ENCODE results near the gene ACACB.

The ACACB gene

DNA sequence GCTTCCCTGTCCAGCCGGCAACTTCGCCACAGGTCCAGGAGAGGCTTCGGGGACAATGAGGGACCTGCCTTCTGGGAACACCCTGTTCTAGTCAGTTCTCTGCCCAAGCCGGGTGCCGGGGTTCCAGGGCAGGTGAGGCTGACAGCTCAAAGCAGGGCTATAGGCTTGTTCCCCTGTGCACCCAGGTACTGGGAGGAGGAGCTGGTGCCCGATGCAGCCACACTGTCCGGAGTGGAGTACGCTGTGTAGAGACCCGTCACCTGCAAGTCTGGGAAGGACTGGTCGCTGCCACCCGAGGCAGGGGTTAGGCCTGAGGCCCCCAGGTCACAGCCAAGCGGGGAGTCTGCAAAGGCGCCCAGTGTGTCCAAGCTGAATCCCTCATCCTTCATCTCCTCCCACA lies 163.1 kb downstream of the ACACB start:
- no peak for DNase-seq (ENCODE audit: low read depth)

- no peak for DNase-seq (ENCODE audit: low read depth)
Measured at GRCh38 chr12:109281452-109281851, 165.1 kb downstream of the ACACB start.

DNA sequence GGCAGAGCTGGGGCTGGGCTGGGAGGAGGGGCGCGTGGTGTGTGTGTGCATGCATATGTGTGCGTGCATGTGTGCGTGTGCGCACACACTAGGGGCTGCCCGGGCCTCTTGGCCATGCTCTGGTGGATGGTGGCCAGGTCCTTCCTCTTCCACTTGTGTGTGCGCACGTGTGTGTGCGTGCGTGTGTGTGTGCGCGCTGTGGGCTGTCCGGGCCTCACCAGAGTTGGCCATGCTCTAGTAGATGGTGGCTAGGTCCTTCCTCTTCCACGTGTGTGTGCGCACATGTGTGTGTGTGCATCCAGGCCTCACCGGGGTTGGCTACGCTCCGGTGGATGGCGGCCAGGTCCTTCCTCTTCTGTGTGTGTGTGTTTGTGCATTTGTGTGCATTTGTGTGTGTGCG lies 168.0 kb downstream of the ACACB start:
- no peak for DNase-seq (ENCODE audit: low read depth)

DNA sequence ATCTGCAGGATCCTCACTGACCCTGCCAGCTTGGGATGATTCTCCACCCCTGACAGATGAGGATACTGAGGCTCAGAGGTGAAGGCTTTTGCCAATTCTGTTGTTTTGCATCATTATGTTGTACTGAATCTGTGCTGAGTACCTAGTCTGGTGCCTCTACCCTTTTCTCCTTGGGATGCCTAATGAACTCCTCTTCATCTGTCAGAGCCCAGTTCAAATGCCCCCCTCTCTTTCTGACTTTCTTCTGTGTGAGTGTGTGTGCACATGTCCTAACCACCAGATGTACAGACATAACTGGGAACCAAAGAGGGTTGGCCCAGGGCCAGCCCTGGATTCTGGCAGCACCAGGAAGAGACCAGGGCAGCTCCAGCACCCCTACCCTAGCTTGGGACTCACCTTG lies 169.9 kb downstream of the ACACB start:
- no peak for DNase-seq (ENCODE audit: low read depth)

DNA sequence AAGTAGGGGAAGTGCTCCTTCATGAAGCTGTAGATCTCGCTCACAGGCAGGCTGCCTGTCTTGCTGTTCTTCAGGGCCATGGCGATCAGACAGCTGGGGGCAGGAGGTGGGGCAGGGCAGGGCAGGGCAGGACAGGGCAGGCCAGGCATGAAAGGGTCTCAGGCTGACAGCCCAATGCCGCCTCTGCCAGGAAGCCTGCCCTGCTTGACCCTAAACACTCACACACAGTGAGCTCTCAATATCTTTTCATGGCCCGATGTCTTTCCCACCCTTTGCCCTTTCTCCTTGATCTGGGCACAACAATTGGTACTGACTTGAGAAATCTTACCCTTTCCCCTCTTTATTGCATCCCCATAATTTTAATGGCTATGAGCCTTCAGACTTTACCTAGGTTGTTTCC lies 170.3 kb downstream of the ACACB start:
- DNase-seq (ENCODE audit: low read depth): no peak

DNA sequence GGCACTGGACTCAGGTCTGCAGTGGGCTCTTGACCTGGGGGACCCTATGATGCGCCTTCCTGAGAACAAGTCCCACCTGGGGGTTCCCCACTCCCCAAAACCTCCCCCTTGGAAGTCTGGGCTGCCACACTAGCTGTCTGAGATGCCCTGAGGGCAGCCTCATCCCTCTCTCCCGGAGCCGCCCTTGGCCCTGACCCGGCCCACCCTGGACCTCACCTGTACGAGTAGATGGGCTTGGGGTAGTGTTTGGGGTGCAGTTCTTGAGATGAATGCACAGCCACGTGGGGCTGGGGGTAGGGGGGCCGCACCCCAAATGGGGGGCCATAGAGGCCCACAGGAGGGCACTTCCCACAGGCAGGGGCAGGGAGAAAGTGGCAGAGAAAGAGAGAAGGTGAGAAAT lies 170.8 kb downstream of the ACACB start:
- DNase-seq (ENCODE audit: low read depth): no peak

- DNase-seq (ENCODE audit: low read depth): no peak
Measured at GRCh38 chr12:109287811-109288469, 171.6 kb downstream of the ACACB start.

DNA sequence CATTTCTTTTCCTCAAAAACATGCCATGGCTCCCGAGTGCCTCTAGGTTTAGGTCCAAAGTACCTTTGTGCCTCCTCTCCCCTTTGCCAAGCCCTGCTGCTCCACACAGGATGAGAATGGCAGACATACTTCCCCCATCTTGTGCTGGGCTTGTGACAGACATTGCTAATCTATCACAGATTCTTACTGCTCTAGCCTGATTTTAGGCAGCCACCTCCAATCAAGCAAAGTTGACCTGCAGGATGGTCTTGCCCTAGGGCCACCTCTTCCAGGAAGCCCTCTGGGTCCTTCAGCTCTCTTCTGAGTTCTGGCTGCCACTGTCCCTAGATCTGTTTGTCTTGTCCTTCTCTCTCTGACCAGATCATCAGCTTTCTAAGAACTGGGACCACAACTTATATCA lies 172.2 kb downstream of the ACACB start:
- no peak for DNase-seq (ENCODE audit: low read depth)

DNA sequence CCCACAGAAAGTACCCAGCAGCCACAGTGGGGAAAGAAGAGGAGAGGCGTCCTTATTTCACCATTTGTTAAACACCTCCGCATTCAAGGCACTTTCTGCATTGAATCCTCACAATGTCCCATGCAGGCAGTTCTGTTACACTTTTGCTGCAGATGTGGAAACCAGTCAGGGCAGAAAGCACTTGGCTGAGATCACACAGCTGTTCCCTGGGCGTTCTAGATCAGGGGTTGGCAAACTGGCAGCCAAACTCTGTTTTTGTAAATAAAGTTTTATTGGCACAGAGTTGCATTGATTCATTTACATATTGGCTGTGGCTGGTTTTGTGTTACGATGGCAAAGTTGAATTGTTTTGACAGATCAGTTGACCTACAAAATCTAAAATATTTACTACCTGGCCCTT lies 172.6 kb downstream of the ACACB start:
- DNase-seq (ENCODE audit: low read depth): no peak

DNA sequence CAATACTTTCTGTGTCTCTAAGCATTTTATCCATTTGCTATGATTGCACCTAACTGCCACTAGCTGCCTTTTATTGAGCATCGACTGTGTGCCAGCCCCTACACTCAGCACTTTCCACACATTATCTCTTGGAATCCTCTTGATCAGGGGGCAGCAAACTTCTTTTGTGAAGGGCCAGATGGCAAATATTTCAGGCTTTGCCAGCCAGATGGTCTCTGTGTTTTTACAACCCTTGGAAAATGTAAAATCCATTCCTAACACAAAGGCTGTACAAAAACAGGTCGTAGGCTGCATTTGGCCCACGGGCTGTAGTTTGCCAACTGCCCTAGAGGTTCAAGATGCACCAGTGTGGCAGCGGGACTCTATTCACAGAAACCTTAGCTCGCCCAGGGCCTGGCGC lies 173.2 kb downstream of the ACACB start:
- DNase-seq (ENCODE audit: low read depth): no peak

GRCh38 chr12:109290061-109290460 lies 173.7 kb downstream of the ACACB start:
- DNase-seq (ENCODE audit: low read depth): no peak

DNA sequence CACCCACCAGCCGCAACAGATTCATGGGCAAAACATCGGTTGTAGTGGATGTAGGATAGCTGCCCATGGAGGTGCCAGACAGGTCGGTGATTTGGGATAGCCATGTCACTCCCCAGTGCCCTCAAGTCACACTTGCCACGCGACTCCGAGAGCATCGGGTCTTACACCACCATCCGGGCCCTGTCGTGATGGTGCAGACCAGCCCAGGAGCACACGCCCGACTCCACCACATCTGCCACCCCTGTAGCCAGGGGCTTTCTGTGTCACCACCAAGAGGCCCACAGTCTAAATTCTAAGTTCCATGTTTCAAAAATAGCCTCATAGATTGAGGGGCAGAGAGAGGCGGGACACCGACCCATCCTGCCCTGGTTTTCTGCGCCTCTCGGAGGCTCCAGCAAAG lies 174.7 kb downstream of the ACACB start:
- no peak for DNase-seq (ENCODE audit: low read depth)

GRCh38 chr12:109291521-109292341 lies 175.3 kb downstream of the ACACB start:
- DNase-seq (ENCODE audit: low read depth): no peak

DNA sequence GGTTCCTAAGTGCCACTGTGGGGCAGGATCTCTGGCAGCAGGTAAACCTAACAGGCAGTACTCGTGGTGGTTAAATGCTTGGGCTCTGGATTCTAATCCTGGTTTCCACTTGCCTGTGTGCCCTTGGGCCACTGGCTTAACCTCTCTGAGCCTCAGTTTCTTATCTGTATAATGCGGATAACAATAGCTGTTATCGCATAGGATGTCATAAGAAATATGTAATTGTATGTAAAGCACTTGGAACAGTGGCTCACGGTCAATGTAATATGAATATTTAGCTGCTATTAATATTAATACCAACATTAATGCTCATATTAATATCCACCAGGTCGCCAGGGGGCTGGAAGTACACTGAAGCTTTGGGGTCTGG lies 175.9 kb downstream of the ACACB start:
- DNase-seq (ENCODE audit: low read depth): no peak

DNA sequence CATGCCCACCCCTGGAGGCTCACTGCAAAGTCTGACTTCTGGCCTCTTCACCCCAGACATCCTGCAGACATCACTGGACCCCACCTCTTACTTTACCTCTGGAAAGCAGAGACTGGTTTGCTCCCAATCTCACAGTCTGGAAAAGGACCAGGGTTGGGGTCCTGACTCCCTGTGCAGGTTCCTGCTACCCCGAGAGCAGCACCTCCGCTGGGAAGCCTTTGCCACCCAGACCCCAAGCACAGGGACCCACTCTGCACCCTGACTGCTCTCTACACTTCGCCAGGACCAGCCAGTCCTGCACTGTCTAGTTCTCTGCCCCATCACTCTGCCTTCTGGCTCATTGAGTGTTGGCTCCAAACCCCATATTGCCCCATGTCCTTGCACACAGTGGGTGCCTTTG lies 176.7 kb downstream of the ACACB start:
- no peak for DNase-seq (ENCODE audit: low read depth)

DNA sequence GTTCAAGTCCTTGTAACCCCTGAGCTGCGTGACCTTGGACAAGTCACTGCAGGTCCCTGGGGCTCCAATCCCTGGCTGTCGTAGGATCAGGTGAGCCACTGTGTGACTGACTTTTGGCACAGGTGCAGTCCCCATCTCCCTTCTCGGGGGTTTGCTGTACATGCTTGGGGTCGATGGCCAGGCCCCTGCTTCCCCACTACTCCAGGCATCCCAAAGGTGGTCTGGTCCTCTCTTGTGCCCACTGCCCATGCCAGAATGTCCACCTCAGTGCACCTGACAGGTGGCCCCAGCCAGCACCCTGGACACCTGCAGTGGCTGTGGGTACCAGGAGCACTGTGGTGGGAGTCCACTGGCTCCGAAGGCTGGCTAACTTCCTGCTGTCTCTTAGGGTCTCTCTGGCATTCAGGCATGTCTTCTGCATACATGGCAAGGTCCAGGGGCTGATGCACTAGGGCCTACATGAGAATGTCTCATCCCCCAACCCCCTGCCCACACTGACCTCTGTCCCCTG lies 178.0 kb downstream of the ACACB start:
- no peak for DNase-seq (ENCODE audit: low read depth)

DNA sequence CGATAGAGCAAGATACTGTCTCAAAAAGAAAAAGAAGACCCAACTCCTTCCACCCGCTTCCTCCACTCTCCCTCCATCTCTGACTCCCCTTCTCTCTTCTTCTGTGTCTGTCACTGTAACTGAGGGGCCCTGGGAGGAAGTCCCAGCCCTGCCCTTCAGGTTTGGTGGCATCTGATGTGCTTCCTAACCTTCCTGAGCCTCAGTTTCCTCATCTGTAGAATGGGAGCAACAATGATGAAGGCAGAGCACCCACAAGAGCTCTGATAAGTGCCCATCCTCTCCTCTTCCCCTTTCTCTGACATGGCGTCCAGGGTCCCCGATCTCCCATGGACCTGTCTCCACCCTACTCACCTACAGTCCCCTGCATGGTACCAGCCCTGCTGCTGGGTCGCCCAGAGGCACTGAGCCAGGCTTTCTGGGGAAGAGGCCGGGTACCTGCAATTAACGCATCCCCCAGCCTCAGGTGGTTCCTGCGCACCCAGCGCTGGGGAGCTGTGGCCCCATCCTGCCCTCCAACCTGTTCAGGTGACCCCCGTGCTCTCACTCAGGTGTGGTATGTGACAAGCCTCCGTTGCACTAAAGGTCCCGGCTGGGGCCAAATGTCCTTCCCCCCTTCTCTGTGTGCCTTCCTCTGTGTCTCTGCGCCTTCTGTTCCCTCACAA lies 179.5 kb downstream of the ACACB start:
- DNase-seq (ENCODE audit: low read depth): no peak

DNA sequence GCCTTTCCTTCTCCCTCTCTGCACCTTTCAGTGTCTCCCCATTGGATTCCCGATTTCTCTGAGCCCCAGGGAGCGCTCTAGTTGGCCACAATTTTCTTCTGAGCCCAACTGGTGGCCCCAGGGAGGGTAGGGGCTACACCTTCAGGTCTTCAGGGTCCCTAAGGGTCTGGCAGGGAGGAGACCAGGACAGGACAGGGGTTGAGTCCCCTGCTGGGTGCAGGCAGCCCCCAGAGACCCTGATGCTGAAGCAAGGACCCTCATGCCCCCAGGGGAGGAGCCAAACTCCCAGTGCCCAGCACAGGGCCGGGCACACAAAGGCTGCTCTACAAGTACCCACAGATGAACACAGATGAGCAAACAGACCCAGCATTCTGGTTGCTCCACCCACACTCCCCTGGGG lies 180.0 kb downstream of the ACACB start:
- DNase-seq (ENCODE audit: low read depth): no peak

GRCh38 chr12:109299849-109300248 lies 183.5 kb downstream of the ACACB start:
- DNase-seq (ENCODE audit: low read depth): no peak

DNA sequence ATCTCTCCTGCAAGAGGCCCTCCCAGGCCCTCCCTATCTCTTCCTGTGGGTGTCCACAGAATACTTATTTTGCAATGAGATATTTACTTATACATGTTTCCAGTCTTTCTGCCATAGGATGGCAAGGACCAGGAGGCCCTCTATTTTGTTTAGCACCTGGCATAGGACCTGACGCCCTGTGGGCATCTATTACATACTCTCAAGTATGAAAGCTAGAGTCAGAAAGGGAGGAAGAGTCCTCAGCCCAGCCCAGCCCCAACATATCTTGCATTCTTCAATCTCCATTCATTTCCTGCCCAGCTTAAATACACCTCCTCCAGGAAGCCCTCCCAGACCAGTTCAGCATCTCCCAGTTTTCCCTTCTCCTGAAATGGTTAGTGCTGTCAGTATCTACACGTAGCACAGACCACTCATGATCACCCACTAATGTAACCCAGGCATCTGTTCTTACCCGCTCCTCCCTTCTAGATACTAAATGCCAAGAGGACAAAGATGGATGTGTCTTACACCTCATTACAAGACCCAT lies 185.3 kb downstream of the ACACB start:
- no peak for DNase-seq (ENCODE audit: low read depth)

GRCh38 chr12:109302358-109302757 lies 186.0 kb downstream of the ACACB start:
- DNase-seq (ENCODE audit: low read depth): no peak

DNA sequence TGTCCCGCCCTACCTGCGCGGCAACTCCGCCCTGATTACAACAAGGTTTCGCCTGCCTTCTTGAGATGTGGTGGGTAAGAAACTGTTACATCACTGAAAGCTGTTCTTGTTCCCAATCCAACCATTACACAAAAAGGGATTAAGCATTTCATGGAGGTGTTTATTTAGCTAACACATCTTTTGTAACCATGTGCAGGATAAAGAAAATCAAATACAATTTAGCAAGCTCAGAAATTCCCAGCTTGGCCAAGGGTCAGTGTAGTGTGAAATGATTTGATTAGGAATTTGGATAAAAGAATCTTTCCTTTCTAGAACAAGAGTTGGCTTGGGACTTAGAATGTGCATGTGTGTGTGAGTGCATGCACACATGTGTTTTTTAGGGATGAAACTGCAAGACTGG lies 186.4 kb downstream of the ACACB start:
- DNase-seq (ENCODE audit: low read depth): no peak

DNA sequence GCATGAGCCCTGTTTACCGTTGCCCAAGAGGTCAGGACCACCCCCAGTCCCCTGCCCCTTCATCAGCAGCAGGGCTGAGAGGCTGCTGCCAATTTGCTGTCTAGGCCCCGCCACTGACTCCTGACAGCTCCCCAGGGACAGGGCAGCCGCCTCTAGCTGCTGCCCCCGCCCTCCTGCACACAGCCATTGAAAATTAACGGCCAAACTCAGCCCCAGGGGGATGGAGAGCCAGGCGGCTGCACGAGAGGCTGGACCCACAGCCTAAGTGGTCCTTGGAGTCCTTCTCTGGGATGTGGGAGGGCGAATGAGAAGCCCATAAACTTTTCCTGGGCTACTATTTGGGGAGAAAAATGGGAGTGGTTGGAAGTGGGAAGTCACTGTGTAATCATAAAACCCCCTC lies 188.1 kb downstream of the ACACB start:
- no peak for DNase-seq (ENCODE audit: low read depth)

Measured in activated T-helper 9 cell treated with anti-CD3 and anti-CD28 coated beads, Interleukin-2, amount 50 U/mL, for 16 hours (primary cell).